H1 (cell line): ENCODE measurements around the gene CADPS. TPM values are rescaled to one million over a fixed set of nuclear protein-coding genes. Genes with fewer than 3 reads are reported as not detected.

Source experiments
- CTCF ChIA-PET: fragments of 300-600 bp; sonication (Branson Sonifier 250); formaldehyde crosslinking; loops from one replicate; lab custom pipeline; 2021; ENCODE audit not compliant: partially characterized antibody; lab: Charles Lee
- POLR2A ChIA-PET: fragments of 300-600 bp; sonication (Branson Sonifier 250); formaldehyde crosslinking; loops from one replicate; lab custom pipeline; 2021; ENCODE audit warnings: inconsistent platforms; ENCODE audit not compliant: partially characterized antibody; lab: Charles Lee
- DNase-seq, 2 experiments: peaks; one replicate each; pipeline versions ENCODE4 v3.0.0 to v3.0.0-alpha.2; 2010 to 2022; ENCODE audit warnings: low spot score in 2 of 2, low read depth in 1 of 2, mixed read lengths in 1 of 2
- FAIRE-seq: peaks from 2 replicates; lab custom pipeline; 2011; peaks lifted over from hg19 to GRCh38; lab: Jason Lieb, UNC
- H2AFZ ChIP-seq: 2 replicates; pipeline ENCODE4 v1.8.1; 2012; ENCODE audit warnings: low read length, inconsistent platforms
- H2AK5ac ChIP-seq: 2 replicates; pipeline ENCODE4 v1.6.1; 2013; ENCODE audit warnings: low read depth, low read length
- H2BK120ac ChIP-seq: replicated peaks from 2 replicates; pipeline ENCODE3; 2013; ENCODE audit warnings: low read depth, low read length, inconsistent platforms
- H2BK12ac ChIP-seq: 2 replicates; pipeline ENCODE4 v1.6.1; 2013; ENCODE audit warnings: low read depth, low read length
- H2BK15ac ChIP-seq: 2 replicates; pipeline ENCODE4 v1.6.1; 2013; ENCODE audit warnings: low read length
- H2BK20ac ChIP-seq: 2 replicates; pipeline ENCODE4 v1.6.1; 2013; ENCODE audit warnings: low read length
- H2BK5ac ChIP-seq: 2 replicates; pipeline ENCODE4 v1.6.1; 2013; ENCODE audit warnings: low read depth, low read length
- H3K14ac ChIP-seq: 2 replicates; pipeline ENCODE4 v1.6.1; 2013; ENCODE audit warnings: inconsistent platforms; ENCODE audit not compliant: insufficient read length
- H3K18ac ChIP-seq: 2 replicates; pipeline ENCODE4 v1.6.1; 2013; ENCODE audit warnings: low read length; ENCODE audit errors: extremely low read depth
- H3K23ac ChIP-seq: 2 replicates; pipeline ENCODE4 v1.6.1; 2013; ENCODE audit warnings: inconsistent platforms; ENCODE audit not compliant: insufficient read length
- H3K23me2 ChIP-seq: 2 replicates; pipeline ENCODE4 v1.6.1; 2013; ENCODE audit warnings: low read depth, low read length
- H3K27ac ChIP-seq: 2 replicates; pipeline ENCODE4 v1.6.1; 2011; ENCODE audit warnings: low read depth, low read length, inconsistent platforms
- H3K27me3 ChIP-seq, 4 experiments: replicated peaks in 1 of 4; 1 replicate in 1 of 4; 2 replicates in 3 of 4; pipeline versions ENCODE4 v1.6.1 to v1.8.1; 2011 to 2013; ENCODE audit warnings: low read length in 3 of 4, mild to moderate bottlenecking in 3 of 4, inconsistent platforms in 2 of 4, mixed read lengths in 2 of 4, moderate library complexity in 1 of 4; ENCODE audit not compliant: control insufficient read depth in 3 of 4, insufficient read depth in 3 of 4; ENCODE audit errors: extremely low read depth in 1 of 4
- H3K36me3 ChIP-seq, 4 experiments: 2 replicates each; pipeline versions ENCODE4 v1.6.1 to v1.8.1; 2011 to 2013; ENCODE audit warnings: mild to moderate bottlenecking in 4 of 4, low read length in 3 of 4, moderate library complexity in 2 of 4, control low read depth in 1 of 4, inconsistent platforms in 1 of 4; ENCODE audit not compliant: insufficient read depth in 4 of 4, control insufficient read depth in 2 of 4
- H3K4ac ChIP-seq: replicated peaks from 2 replicates; pipeline ENCODE3; 2013; ENCODE audit warnings: low read length, low read depth, mixed read lengths, inconsistent platforms; ENCODE audit not compliant: insufficient read length
- H3K4me1 ChIP-seq, 4 experiments: replicated peaks in 1 of 4; 1 replicate in 1 of 4; 2 replicates in 3 of 4; pipeline versions ENCODE4 v1.6.1 to v1.8.1; 2011 to 2013; ENCODE audit warnings: low read length in 3 of 4, inconsistent platforms in 2 of 4, mixed read lengths in 1 of 4; ENCODE audit not compliant: insufficient read depth in 4 of 4, control insufficient read depth in 3 of 4
- H3K4me2 ChIP-seq, 2 experiments: 2 replicates each; pipeline versions ENCODE4 v1.6.1 to v1.8.1; 2011 to 2013; ENCODE audit warnings: low read depth in 2 of 2, low read length in 2 of 2, control low read depth in 1 of 2, inconsistent platforms in 1 of 2, mild to moderate bottlenecking in 1 of 2; ENCODE audit not compliant: insufficient read depth in 1 of 2
- H3K4me3 ChIP-seq, 4 experiments: fragments of 200-600, 300-600 bp in 1 of 4; sonication (generic), shearing (Covaris generic), sonication (Bioruptor Twin) in 1 of 4; 2 replicates each; pipeline versions ENCODE4 v1.5.1 to v1.8.1; 2011 to 2016; ENCODE audit warnings: low read length in 4 of 4, low read depth in 3 of 4, control low read depth in 2 of 4, inconsistent platforms in 2 of 4, mild to moderate bottlenecking in 2 of 4, mixed read lengths in 1 of 4, moderate library complexity in 1 of 4; ENCODE audit not compliant: insufficient read depth in 2 of 4; ENCODE audit errors: extremely low read depth in 1 of 4
- H3K56ac ChIP-seq: replicated peaks from 2 replicates; pipeline ENCODE3; 2013; ENCODE audit warnings: low read depth, mild to moderate bottlenecking, mixed read lengths, low read length, inconsistent platforms; ENCODE audit not compliant: insufficient read length
- H3K79me1 ChIP-seq: 2 replicates; pipeline ENCODE4 v1.6.1; 2013; ENCODE audit warnings: low read depth, low read length, control low read depth
- H3K79me2 ChIP-seq, 2 experiments: 2 replicates each; pipeline versions ENCODE4 v1.6.1 to v1.8.1; 2012 to 2013; ENCODE audit warnings: low read length in 2 of 2, mild to moderate bottlenecking in 2 of 2, inconsistent platforms in 1 of 2; ENCODE audit not compliant: insufficient read depth in 2 of 2, control insufficient read depth in 1 of 2
- H3K9ac ChIP-seq, 4 experiments: replicated peaks in 1 of 4; 1 replicate in 1 of 4; 2 replicates in 3 of 4; pipeline versions ENCODE4 v1.6.1 to v1.8.1; 2011 to 2013; ENCODE audit warnings: low read depth in 3 of 4, low read length in 3 of 4, control low read depth in 2 of 4, mild to moderate bottlenecking in 2 of 4, moderate library complexity in 2 of 4, inconsistent platforms in 1 of 4; ENCODE audit errors: extremely low read depth in 1 of 4
- H3K9me3 ChIP-seq, 2 experiments: 2 replicates each; pipeline versions ENCODE4 v1.6.1 to v1.8.1; 2012 to 2013; ENCODE audit warnings: mild to moderate bottlenecking in 2 of 2, moderate library complexity in 2 of 2, control low read depth in 1 of 2, inconsistent platforms in 1 of 2, low read depth in 1 of 2, low read length in 1 of 2, mixed read lengths in 1 of 2; ENCODE audit not compliant: insufficient read depth in 2 of 2
- H4K20me1 ChIP-seq, 2 experiments: replicated peaks in 1 of 2; 2 replicates each; pipeline versions ENCODE3 to v1.8.1; 2011 to 2013; ENCODE audit warnings: inconsistent platforms in 2 of 2, low read length in 2 of 2, mild to moderate bottlenecking in 1 of 2; ENCODE audit not compliant: insufficient read depth in 2 of 2, control insufficient read depth in 1 of 2
- H4K5ac ChIP-seq: 2 replicates; pipeline ENCODE4 v1.6.1; 2013; ENCODE audit warnings: low read length, low read depth, mixed read lengths, inconsistent platforms; ENCODE audit not compliant: insufficient read length
- H4K8ac ChIP-seq: 2 replicates; pipeline ENCODE4 v1.8.0; 2013; ENCODE audit warnings: mild to moderate bottlenecking, moderate library complexity, low read length, inconsistent platforms; ENCODE audit not compliant: insufficient read depth; ENCODE audit errors: extremely low read depth
- H4K91ac ChIP-seq: replicated peaks from 2 replicates; pipeline ENCODE3; 2013; ENCODE audit warnings: low read length, mixed read lengths, inconsistent platforms; ENCODE audit not compliant: insufficient read length
- ATF3 ChIP-seq: IDR thresholded peaks from 2 replicates; pipeline ENCODE4 v1.6.1; 2011; ENCODE audit warnings: low read depth, mild to moderate bottlenecking, low read length; ENCODE audit not compliant: insufficient read depth
- BRCA1 ChIP-seq: IDR thresholded peaks from 2 replicates; pipeline ENCODE4 v1.6.1; 2012; ENCODE audit warnings: low read depth, low read length, improper control_type of control experiment
- CBX8 ChIP-seq: fragments of 300-800, 300-1000 bp; sonication (generic); IDR thresholded peaks from 2 replicates; pipeline ENCODE4 v1.7.1; 2016; ENCODE audit warnings: low read depth, low read length, borderline replicate concordance
- EZH2 ChIP-seq: fragments of 200-600 bp; sonication (generic); IDR thresholded peaks from 2 replicates; pipeline ENCODE4 v1.7.1; 2012; ENCODE audit warnings: low read depth, mild to moderate bottlenecking, moderate library complexity, low read length, inconsistent platforms; ENCODE audit not compliant: severe bottlenecking
- HDAC2 ChIP-seq, 2 experiments: fragments of 300-600 bp in 1 of 2; sonication (generic) in 1 of 2; IDR thresholded peaks; 2 replicates each; pipeline ENCODE4 v1.6.1; 2011 to 2012; ENCODE audit warnings: low read depth in 2 of 2, low read length in 2 of 2, mild to moderate bottlenecking in 2 of 2, moderate library complexity in 2 of 2, borderline replicate concordance in 1 of 2, inconsistent platforms in 1 of 2
- HDAC6 ChIP-seq: IDR thresholded peaks from one replicate; pipeline ENCODE4 v1.7.1; 2012; ENCODE audit warnings: low read depth, mild to moderate bottlenecking, inconsistent platforms, low read length, moderate library complexity
- MAX ChIP-seq: IDR thresholded peaks from 2 replicates; pipeline ENCODE4 v1.6.1; 2012; ENCODE audit warnings: inconsistent platforms
- NANOG ChIP-seq: IDR thresholded peaks from 2 replicates; pipeline ENCODE4 v1.6.1; 2011; ENCODE audit warnings: low read length, low read depth, mild to moderate bottlenecking, inconsistent platforms; ENCODE audit not compliant: insufficient read depth, poor library complexity, severe bottlenecking
- RBBP5 ChIP-seq: IDR thresholded peaks from 2 replicates; pipeline ENCODE4 v1.7.1; 2012; ENCODE audit warnings: low read depth, mild to moderate bottlenecking, inconsistent platforms, low read length, moderate library complexity, borderline replicate concordance
- SIN3A ChIP-seq, 2 experiments: IDR thresholded peaks in 1 of 2; conservative IDR thresholded peaks in 1 of 2; 2 replicates each; pipeline ENCODE4 v1.6.1; 2011 to 2012; ENCODE audit warnings: low read length in 2 of 2, improper control_type of control experiment in 1 of 2, low read depth in 1 of 2, mild to moderate bottlenecking in 1 of 2
- SIRT6 ChIP-seq: IDR thresholded peaks from one replicate; pipeline ENCODE4 v1.7.1; 2012; ENCODE audit warnings: low read length, inconsistent platforms
- SRF ChIP-seq: IDR thresholded peaks from 2 replicates; pipeline ENCODE4 v1.6.1; 2011; ENCODE audit warnings: mild to moderate bottlenecking, low read depth, low read length, moderate library complexity
- ZNF274 ChIP-seq: IDR thresholded peaks from 2 replicates; pipeline ENCODE4 v1.7.0; 2012; ENCODE audit warnings: low read length, borderline replicate concordance; ENCODE audit errors: extremely low read depth
- WGBS, 2 experiments: shearing (Covaris generic) in 1 of 2; methylation state at CpG; one replicate each; pipeline versions ENCODE4 v1.1.6 to v1.1.7; 2013 to 2015; ENCODE audit warnings: low lambda C conversion rate in 2 of 2, mixed read lengths in 2 of 2, inconsistent platforms in 1 of 2, low coverage in 1 of 2, missing lambda C conversion rate in 1 of 2; ENCODE audit not compliant: insufficient replicate concordance in 2 of 2, insufficient coverage in 1 of 2, insufficient read length in 1 of 2; ENCODE audit errors: extremely low coverage in 1 of 2, missing lambda C conversion rate in 1 of 2; 5-methylcytosine and 5-hydroxymethylcytosine counted together
- polyA plus RNA-seq, 7 experiments: library from polyadenylated mRNA; depleted of rRNA in 3 of 7; stranded (reverse) in 5 of 7; unstranded in 2 of 7; fragments of >200 nt in 5 of 7; fragments of 200-250 nt in 2 of 7; gene quantifications; 1 replicate in 5 of 7; 2 replicates in 1 of 7; 4 replicates in 1 of 7; pipeline versions ENCODE4 v1.2.1 to v1.2.3, GENCODE V29; 2011 to 2013; ENCODE audit warnings: missing spikeins in 2 of 7, mixed read lengths in 2 of 7
- total RNA-seq: library from RNA; stranded (reverse); fragmentation: NEBNext Ultra II Directional; extraction: Animal tissue kit (Norgen Biotek cat#: 25700); gene quantifications from 2 replicates; pipeline ENCODE4 v1.2.1, GENCODE V29; 2021

Gene CADPS
- total and polyA plus RNA-seq, 2 of the 8 experiments (the other 6 are each of a cell fraction or from before 2014, with no cell fraction given), result 7.1 to 10.2 TPM

GRCh38 chr3:62557983-62558382 is 317.2 kb downstream of the CADPS start:
- no peak overlapping the region for H2BK5ac ChIP-seq
- CTCF ChIA-PET, result interaction anchor here (0.7 to 11.3 kb wide), 17 partner anchors 9 to 353 kb away, joined by 3 to 135 read pairs (median 7); no protein-coding TSS in a partner anchor
- no peak overlapping the region for H2BK15ac ChIP-seq
- no peaks in the 10 kb centered on the region for H3K27me3 ChIP-seq
- H3K79me2 ChIP-seq, result no peaks in the 10 kb centered on the region
- no peak overlapping the region for H2BK20ac ChIP-seq
- H3K4me1 ChIP-seq, result peaks cover 0 to 10% (median 5%) of the 10 kb centered on the region in 4 experiments; a peak in 2 of 7 replicates
- H3K36me3 ChIP-seq, result no peaks in the 10 kb centered on the region
- FAIRE-seq, result no peak
- 95% methylated on average over 5 of the region's 5 CpGs; no CpG with 5 or more reads in 1 of the 2 experiments for WGBS, 2 experiments
- POLR2A ChIA-PET, result no interaction called here
- no peak overlapping the region for H2AFZ ChIP-seq
- no peak overlapping the region for H3K4me2 ChIP-seq
- no peak overlapping the region for H3K27ac ChIP-seq
- H4K91ac ChIP-seq, result no peak overlapping the region
- no peak overlapping the region for H3K9ac ChIP-seq
- no peak overlapping the region; the same call in 1 of the 2 replicates for H2BK12ac ChIP-seq
- H3K14ac ChIP-seq, result no peak overlapping the region
- no peak for DNase-seq
- no peak overlapping the region for H4K8ac ChIP-seq
- H3K4me3 ChIP-seq, result no peak overlapping the region
- no peak overlapping the region for H2AK5ac ChIP-seq
- no peaks in the 10 kb centered on the region; the same call in 1 of the 2 replicates for H3K79me1 ChIP-seq
- no peak overlapping the region for H3K23ac ChIP-seq
- no peak overlapping the region for H3K18ac ChIP-seq
- no peaks in the 10 kb centered on the region for H3K23me2 ChIP-seq
- H3K4ac ChIP-seq, result no peak overlapping the region
- no peaks in the 10 kb centered on the region for H4K20me1 ChIP-seq
- no peak overlapping the region for H3K56ac ChIP-seq
- H4K5ac ChIP-seq, result no peak overlapping the region
- H2BK120ac ChIP-seq, result no peak overlapping the region
- H3K9me3 ChIP-seq, result no peaks in the 10 kb centered on the region
- no peak for TF ChIP-seq MAX
- no peak for TF ChIP-seq HDAC2 (IDR thresholded peaks at IDR 0.05; ENCODE audit: borderline replicate concordance in 1 of 2, low read depth in 2 of 2, low read length in 2 of 2)
- no peak for TF ChIP-seq RBBP5
- TF ChIP-seq BRCA1, result no peak
- no peak for TF ChIP-seq ZNF274
- no peak for TF ChIP-seq NANOG
- no peak for TF ChIP-seq SIRT6
- no peak for TF ChIP-seq ATF3
- TF ChIP-seq SIN3A (conservative IDR thresholded peaks at IDR 0.05 in 1 of 2, IDR thresholded peaks at IDR 0.05 in 1 of 2; ENCODE audit: low read depth in 1 of 2, low read length in 2 of 2), result no peak
- no peak for TF ChIP-seq SRF
- no peak for TF ChIP-seq HDAC6
- TF ChIP-seq CBX8, result no peak
- no peak for TF ChIP-seq EZH2
